Uterus (tissue), 2 donors: Measurements from ENCODE around the gene CAMSAP3.

Experiments used
- POLR2A ChIP-seq, 2 donors: fragments of 450-650 bp; IDR thresholded peaks; one replicate each; pipeline ENCODE4 v1.6.1; 2016; ENCODE audit warnings: antibody characterized with exemption in 2 of 2, mild to moderate bottlenecking in 1 of 2, moderate library complexity in 1 of 2
- TF ChIP-seq, protein P1 (sequence below), 4 experiments: fragments of 200-600 bp in 2 of 4; fragments of 450-650 bp in 2 of 4; sonication (generic) in 2 of 4; IDR thresholded peaks; one replicate each; pipeline ENCODE4 v1.5.1; 2016 to 2019; ENCODE audit warnings: antibody characterized with exemption in 4 of 4, mild to moderate bottlenecking in 2 of 4, moderate library complexity in 1 of 4

DNA sequence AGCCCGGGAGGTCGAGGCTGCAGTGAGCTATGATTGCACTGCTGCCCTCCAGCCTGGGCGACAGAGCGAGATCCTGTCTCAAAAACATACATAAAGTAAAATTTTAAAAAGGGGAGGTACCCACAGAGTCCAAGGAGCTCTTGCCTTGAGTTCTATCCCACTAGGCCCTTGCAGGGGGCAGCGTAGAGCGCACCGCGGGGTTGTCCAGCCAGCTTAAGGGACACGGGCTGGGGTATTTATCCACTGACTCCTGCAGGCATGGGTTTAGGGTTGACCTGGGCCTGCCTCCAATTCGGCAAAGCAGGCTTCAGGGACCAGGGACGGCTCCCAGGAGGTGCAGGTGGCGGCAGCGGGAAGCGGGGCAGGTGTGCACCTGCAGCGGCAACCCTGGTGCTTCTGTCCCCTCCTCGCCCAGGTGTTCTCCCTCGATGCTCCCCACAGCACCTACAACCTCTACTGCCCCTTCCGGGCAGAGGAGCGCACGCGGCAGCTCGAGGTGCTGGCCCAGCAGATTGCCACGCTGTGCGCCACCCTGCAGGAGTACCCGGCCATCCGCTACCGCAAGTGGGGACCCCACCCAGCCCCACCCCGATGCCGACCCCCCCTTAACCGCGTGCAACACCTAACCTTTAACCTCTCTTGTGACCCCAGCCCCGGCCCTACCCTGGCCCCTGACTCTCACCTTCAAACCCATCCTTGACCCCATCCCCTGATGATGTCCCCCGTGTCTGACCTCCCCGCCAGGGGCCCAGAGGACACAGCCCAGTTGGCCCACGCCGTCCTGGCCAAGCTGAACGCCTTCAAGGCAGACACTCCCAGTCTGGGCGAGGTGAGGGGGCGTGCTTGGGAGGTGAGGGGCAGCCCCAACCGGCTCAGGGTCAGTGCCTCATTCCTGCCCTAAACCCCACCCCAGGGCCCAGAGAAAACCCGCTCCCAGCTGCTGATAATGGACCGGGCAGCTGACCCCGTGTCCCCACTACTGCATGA is 45.9 kb downstream of the CAMSAP3 start:
- TF ChIP-seq, protein P1, sequence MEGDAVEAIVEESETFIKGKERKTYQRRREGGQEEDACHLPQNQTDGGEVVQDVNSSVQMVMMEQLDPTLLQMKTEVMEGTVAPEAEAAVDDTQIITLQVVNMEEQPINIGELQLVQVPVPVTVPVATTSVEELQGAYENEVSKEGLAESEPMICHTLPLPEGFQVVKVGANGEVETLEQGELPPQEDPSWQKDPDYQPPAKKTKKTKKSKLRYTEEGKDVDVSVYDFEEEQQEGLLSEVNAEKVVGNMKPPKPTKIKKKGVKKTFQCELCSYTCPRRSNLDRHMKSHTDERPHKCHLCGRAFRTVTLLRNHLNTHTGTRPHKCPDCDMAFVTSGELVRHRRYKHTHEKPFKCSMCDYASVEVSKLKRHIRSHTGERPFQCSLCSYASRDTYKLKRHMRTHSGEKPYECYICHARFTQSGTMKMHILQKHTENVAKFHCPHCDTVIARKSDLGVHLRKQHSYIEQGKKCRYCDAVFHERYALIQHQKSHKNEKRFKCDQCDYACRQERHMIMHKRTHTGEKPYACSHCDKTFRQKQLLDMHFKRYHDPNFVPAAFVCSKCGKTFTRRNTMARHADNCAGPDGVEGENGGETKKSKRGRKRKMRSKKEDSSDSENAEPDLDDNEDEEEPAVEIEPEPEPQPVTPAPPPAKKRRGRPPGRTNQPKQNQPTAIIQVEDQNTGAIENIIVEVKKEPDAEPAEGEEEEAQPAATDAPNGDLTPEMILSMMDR (IDR thresholded peaks at IDR 0.05), result no peak
- TF ChIP-seq POLR2A (IDR thresholded peaks at IDR 0.05), result no peak
